ENCODE data around the gene RPS3A. TPM values are rescaled to one million over a fixed set of nuclear protein-coding genes. Genes with fewer than 3 reads are reported as not detected.
"Not testable (repeated sequence)": the region's sequence is repeated elsewhere in the genome, so short reads cannot be mapped to it uniquely, and the experiment has no call there.

RPS3A gene
- 1,000 to 10,000 TPM; 2,304 to 2,367 TPM for total RNA-seq
- 3,088 TPM for polyA plus RNA-seq (2013, experiment 1 of 2)
- 3,198 TPM for polyA plus RNA-seq (2013, experiment 2 of 2)
- long read RNA-seq, experiment 1, transcript RPS3A-201 (6 exons, 934 nt), result major isoform, 1,122 of 1,258 reads
- long read RNA-seq, experiment 1, transcript RPS3A-208 (4 exons, 576 nt), result minor isoform, 14 of 1,258 reads
- long read RNA-seq, experiment 1, transcript RPS3A-205 (6 exons, 674 nt), result minor isoform, 16 of 1,258 reads
- long read RNA-seq, experiment 1, partial matches to known transcripts, result 67 of 1,258 reads
- long read RNA-seq, experiment 1, other reads (novel, unspliced or antisense), result 36 of 1,258 reads
- long read RNA-seq, experiment 2, transcript RPS3A-201 (6 exons, 934 nt), result major isoform, 828 of 846 reads
- long read RNA-seq, experiment 2, partial matches to known transcripts, result 5 of 846 reads
- long read RNA-seq, experiment 2, other reads (novel, unspliced or antisense), result 5 of 846 reads
- long read RNA-seq, experiment 3, transcript RPS3A-201 (6 exons, 934 nt), result major isoform, 3,935 of 4,035 reads
- long read RNA-seq, experiment 3, transcript RPS3A-205 (6 exons, 674 nt), result minor isoform, 8 of 4,035 reads
- long read RNA-seq, experiment 3, partial matches to known transcripts, result 48 of 4,035 reads
- long read RNA-seq, experiment 3, other reads (novel, unspliced or antisense), result 40 of 4,035 reads
- long read RNA-seq, experiment 4, transcript RPS3A-201 (6 exons, 934 nt), result major isoform, 5,267 of 5,339 reads
- long read RNA-seq, experiment 4, transcript RPS3A-205 (6 exons, 674 nt), result minor isoform, 14 of 5,339 reads
- long read RNA-seq, experiment 4, partial matches to known transcripts, result 20 of 5,339 reads
- long read RNA-seq, experiment 4, other reads (novel, unspliced or antisense), result 34 of 5,339 reads

- Mint-ChIP-seq H3K9me3 (peaks cover 3% of the 10 kb centered on the region), H3K4me3 (peak within 1 kb of the TSS; percentile 99), H3K36me3 (ENCODE audit: low read depth) (peaks cover 43% of the 10 kb centered on the region), H3K27ac (peak within 1 kb of the TSS; percentile 100), H3K4me1 (peaks cover 19% of the 10 kb centered on the region), H3K27me3 (ENCODE audit: insufficient read depth) (no peaks in the 10 kb centered on the region)
- TF ChIP-seq, protein P1, sequence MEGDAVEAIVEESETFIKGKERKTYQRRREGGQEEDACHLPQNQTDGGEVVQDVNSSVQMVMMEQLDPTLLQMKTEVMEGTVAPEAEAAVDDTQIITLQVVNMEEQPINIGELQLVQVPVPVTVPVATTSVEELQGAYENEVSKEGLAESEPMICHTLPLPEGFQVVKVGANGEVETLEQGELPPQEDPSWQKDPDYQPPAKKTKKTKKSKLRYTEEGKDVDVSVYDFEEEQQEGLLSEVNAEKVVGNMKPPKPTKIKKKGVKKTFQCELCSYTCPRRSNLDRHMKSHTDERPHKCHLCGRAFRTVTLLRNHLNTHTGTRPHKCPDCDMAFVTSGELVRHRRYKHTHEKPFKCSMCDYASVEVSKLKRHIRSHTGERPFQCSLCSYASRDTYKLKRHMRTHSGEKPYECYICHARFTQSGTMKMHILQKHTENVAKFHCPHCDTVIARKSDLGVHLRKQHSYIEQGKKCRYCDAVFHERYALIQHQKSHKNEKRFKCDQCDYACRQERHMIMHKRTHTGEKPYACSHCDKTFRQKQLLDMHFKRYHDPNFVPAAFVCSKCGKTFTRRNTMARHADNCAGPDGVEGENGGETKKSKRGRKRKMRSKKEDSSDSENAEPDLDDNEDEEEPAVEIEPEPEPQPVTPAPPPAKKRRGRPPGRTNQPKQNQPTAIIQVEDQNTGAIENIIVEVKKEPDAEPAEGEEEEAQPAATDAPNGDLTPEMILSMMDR (conservative IDR thresholded peaks at IDR 0.05), result peak; percentile 90
- WGBS, 2 experiments (ENCODE audit: insufficient coverage in 1 of 2, insufficient read length in 1 of 2), result 2 to 3% methylated on average over 51 to 69 of the region's 69 CpGs
- Histone ChIP-seq H3K36me3 (ENCODE audit: control insufficient read depth, insufficient read depth, low read length) (peaks cover 43% of the 10 kb centered on the region), H3K27ac (ENCODE audit: low read depth, low read length) (peak within 1 kb of the TSS; percentile 95), H3K4me3 (ENCODE audit: low read length) (peak within 1 kb of the TSS; percentile 100), H3K4me1 (ENCODE audit: control insufficient read depth, insufficient read depth, low read length) (peaks cover 5% of the 10 kb centered on the region), H3K9me3 (ENCODE audit: control insufficient read depth, low read length) (no peaks in the 10 kb centered on the region), H3K9ac (ENCODE audit: extremely low read depth, low read length, poor library complexity, severe bottlenecking) (peak within 1 kb of the TSS; percentile 99), H3K27me3 (ENCODE audit: control insufficient read depth, insufficient read depth, low read length, poor library complexity, severe bottlenecking) (no peaks in the 10 kb centered on the region)
- DNase-seq, result peak; percentile 99
Measured at GRCh38 chr4:151099229-151099975, at the start of gene RPS3A. Gene RPS3A, plus strand, starts transcription at chr4:151099628. Its CDS starts 25 bp downstream, at chr4:151099653.

DNA sequence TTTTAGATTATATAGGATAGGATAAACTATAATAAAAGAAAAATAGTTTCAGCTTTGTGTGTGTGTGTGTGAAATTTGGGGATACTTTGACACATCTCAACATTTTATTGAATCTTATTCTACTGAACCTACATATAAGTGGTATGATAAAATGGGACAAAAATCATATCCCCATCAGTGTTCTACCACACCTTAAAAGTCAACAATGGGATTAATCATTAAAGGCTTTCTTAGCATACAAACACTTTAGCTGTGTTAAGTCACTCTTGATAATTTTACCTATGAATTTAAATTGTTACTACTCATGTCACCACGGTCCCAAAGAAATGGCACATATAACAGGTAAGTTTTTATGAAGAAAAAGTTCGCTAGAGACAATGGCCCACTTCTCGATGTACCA, 46.6 kb upstream of the RPS3A start:
- Mint-ChIP-seq H3K9me3 (no peaks in the 10 kb centered on the region), H3K27me3 (ENCODE audit: insufficient read depth) (no peaks in the 10 kb centered on the region), H3K4me3 (no peak overlapping the region), H3K4me1 (peaks cover 4% of the 10 kb centered on the region), H3K27ac (no peak overlapping the region), H3K36me3 (ENCODE audit: low read depth) (no peaks in the 10 kb centered on the region)
- Histone ChIP-seq H3K9ac (ENCODE audit: extremely low read depth, low read length, poor library complexity, severe bottlenecking) (no peak overlapping the region), H3K36me3 (ENCODE audit: control insufficient read depth, insufficient read depth, low read length) (no peaks in the 10 kb centered on the region), H3K27ac (ENCODE audit: low read depth, low read length) (no peak overlapping the region), H3K4me1 (ENCODE audit: control insufficient read depth, insufficient read depth, low read length) (no peaks in the 10 kb centered on the region), H3K9me3 (ENCODE audit: control insufficient read depth, low read length) (no peaks in the 10 kb centered on the region), H3K4me3 (ENCODE audit: low read length) (no peak overlapping the region), H3K27me3 (ENCODE audit: control insufficient read depth, insufficient read depth, low read length, poor library complexity, severe bottlenecking) (no peaks in the 10 kb centered on the region)
- 78 to 94% methylated on average over 1 to 3 of the region's 3 CpGs for WGBS, 2 experiments (ENCODE audit: insufficient coverage in 1 of 2, insufficient read length in 1 of 2)
- no peak for DNase-seq
- TF ChIP-seq, protein P1 (conservative IDR thresholded peaks at IDR 0.05), result no peak

- H3K9me3 ChIP-seq (ENCODE audit: control insufficient read depth, low read length), result no peaks in the 10 kb centered on the region
- no peak overlapping the region for H3K9ac ChIP-seq (ENCODE audit: extremely low read depth, low read length, poor library complexity, severe bottlenecking)
- H3K9me3 Mint-ChIP-seq, result no peaks in the 10 kb centered on the region
- no peaks in the 10 kb centered on the region for H3K27me3 Mint-ChIP-seq (ENCODE audit: insufficient read depth)
- H3K36me3 Mint-ChIP-seq (ENCODE audit: low read depth), result no peaks in the 10 kb centered on the region
- no peak overlapping the region for H3K4me3 ChIP-seq (ENCODE audit: low read length)
- H3K27me3 ChIP-seq (ENCODE audit: control insufficient read depth, insufficient read depth, low read length, poor library complexity, severe bottlenecking), result no peaks in the 10 kb centered on the region
- no peak overlapping the region for H3K27ac Mint-ChIP-seq
- no CpG with 5 or more reads among the region's 1 CpG for WGBS, 2 experiments (ENCODE audit: insufficient coverage in 1 of 2, insufficient read length in 1 of 2)
- no peaks in the 10 kb centered on the region for H3K4me1 ChIP-seq (ENCODE audit: control insufficient read depth, insufficient read depth, low read length)
- H3K27ac ChIP-seq (ENCODE audit: low read depth, low read length), result no peak overlapping the region
- DNase-seq, result no peak
- TF ChIP-seq, protein P1 (conservative IDR thresholded peaks at IDR 0.05), result no peak
- H3K36me3 ChIP-seq (ENCODE audit: control insufficient read depth, insufficient read depth, low read length), result no peaks in the 10 kb centered on the region
- no peaks in the 10 kb centered on the region for H3K4me1 Mint-ChIP-seq
- H3K4me3 Mint-ChIP-seq, result no peak overlapping the region
Measured at GRCh38 chr4:151055539-151055938, 43.9 kb upstream of the RPS3A start.

DNA sequence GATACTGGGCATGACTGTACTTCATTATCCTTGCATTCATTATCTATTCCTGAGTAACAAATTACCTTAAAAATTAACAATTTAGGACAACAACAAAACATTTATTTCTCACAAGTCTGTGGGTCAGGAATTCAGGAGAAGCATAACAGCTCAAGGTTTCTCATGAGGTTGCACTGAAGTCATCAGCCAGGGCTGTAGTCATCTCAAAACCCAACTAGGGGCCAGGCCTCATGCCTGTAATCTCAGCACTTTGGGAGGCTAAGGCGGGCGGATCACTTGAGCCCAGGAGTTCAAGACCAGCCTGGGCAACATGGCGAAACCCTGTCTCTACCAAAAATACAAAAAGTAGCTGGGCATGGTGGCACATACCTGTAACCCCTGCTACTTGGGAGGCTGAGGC, 36.3 kb upstream of the RPS3A start:
- H3K4me3 ChIP-seq (ENCODE audit: low read length); H3K9me3 Mint-ChIP-seq; H3K4me1 ChIP-seq (ENCODE audit: control insufficient read depth, insufficient read depth, low read length); H3K9ac ChIP-seq (ENCODE audit: extremely low read depth, low read length, poor library complexity, severe bottlenecking); H3K4me1 Mint-ChIP-seq; H3K27ac ChIP-seq (ENCODE audit: low read depth, low read length); DNase-seq; H3K27me3 ChIP-seq (ENCODE audit: control insufficient read depth, insufficient read depth, low read length, poor library complexity, severe bottlenecking); H3K4me3 Mint-ChIP-seq; H3K36me3 ChIP-seq (ENCODE audit: control insufficient read depth, insufficient read depth, low read length); H3K36me3 Mint-ChIP-seq (ENCODE audit: low read depth); H3K9me3 ChIP-seq (ENCODE audit: control insufficient read depth, low read length); H3K27ac Mint-ChIP-seq; H3K27me3 Mint-ChIP-seq (ENCODE audit: insufficient read depth): not testable (repeated sequence)
- WGBS, 2 experiments (ENCODE audit: insufficient coverage in 1 of 2, insufficient read length in 1 of 2), result 83 to 95% methylated on average over 1 to 3 of the region's 3 CpGs

All from endodermal cell (in vitro differentiated cells).